ENCODE results near the gene PHF2.

PHF2 gene

GRCh38 chr9:93620881-93621820, 44.8 kb downstream of the PHF2 start:
- Histone ChIP-seq H4K20me1 (ENCODE audit: insufficient read depth, low read length) (no peaks in the 10 kb centered on the region), H3K36me3 (replicated peaks; ENCODE audit: insufficient read depth, low read length) (no peaks in the 10 kb centered on the region), H3K27ac (ENCODE audit: low read length) (no peak overlapping the region), H3K79me2 (ENCODE audit: low read length) (peaks cover 21% of the 10 kb centered on the region; the same call in 1 of the 2 replicates), H3K27me3 (replicated peaks; ENCODE audit: insufficient read depth, low read length) (no peaks in the 10 kb centered on the region), H3K4me3 (ENCODE audit: low read length) (no peak overlapping the region), H3K9ac (ENCODE audit: low read length) (no peak overlapping the region), H3K9me3 (replicated peaks; ENCODE audit: insufficient read depth, low read length) (no peaks in the 10 kb centered on the region), H3K4me1 (ENCODE audit: low read length) (no peaks in the 10 kb centered on the region), H2AFZ (ENCODE audit: low read length) (no peak overlapping the region), H3F3A (ENCODE audit: insufficient read depth, low read length) (no peaks in the 10 kb centered on the region), H3K9me2 (replicated peaks; ENCODE audit: insufficient read depth, low read length) (no peaks in the 10 kb centered on the region), H3K4me2 (ENCODE audit: low read depth, low read length) (no peak overlapping the region)
- no peak for DNase-seq
- TF ChIP-seq EZH2phosphoT487 (IDR thresholded peaks at IDR 0.05; ENCODE audit: low read length) (no peak), CTCF (IDR thresholded peaks at IDR 0.05; ENCODE audit: low read length) (no peak), EZH2 (optimal IDR thresholded peaks at IDR 0.05; ENCODE audit: low read depth, low read length) (no peak)

DNA sequence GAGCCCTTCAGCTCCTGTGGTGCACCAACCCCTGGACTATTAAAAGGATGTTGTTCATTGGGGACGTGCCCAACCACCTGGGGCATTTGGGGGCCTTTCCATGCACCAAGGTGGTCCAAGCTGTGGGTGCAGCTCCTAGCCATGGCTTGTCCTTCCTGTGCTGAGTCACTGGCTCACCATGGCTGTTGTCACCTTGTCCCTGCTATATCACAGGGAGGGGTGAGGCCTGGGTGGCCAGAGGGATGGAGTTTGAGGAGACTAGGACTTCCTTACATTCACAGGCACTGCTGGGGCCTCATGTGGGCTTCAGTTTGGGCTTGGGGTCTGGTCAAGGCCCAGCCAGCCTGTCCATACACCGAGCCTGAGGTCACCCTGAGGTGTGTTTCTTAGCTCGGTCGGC, 45.5 kb downstream of the PHF2 start:
- H3K4me1 ChIP-seq (ENCODE audit: low read length), result no peaks in the 10 kb centered on the region
- H3K27me3 ChIP-seq (replicated peaks; ENCODE audit: insufficient read depth, low read length), result no peaks in the 10 kb centered on the region
- no peak overlapping the region for H3K4me2 ChIP-seq (ENCODE audit: low read depth, low read length)
- no peak for DNase-seq
- no peaks in the 10 kb centered on the region for H3K9me2 ChIP-seq (replicated peaks; ENCODE audit: insufficient read depth, low read length)
- H3K27ac ChIP-seq (ENCODE audit: low read length), result no peak overlapping the region
- peaks cover 21% of the 10 kb centered on the region; the same call in 1 of the 2 replicates for H3K79me2 ChIP-seq (ENCODE audit: low read length)
- H3K9me3 ChIP-seq (replicated peaks; ENCODE audit: insufficient read depth, low read length), result no peaks in the 10 kb centered on the region
- no peak overlapping the region for H3K9ac ChIP-seq (ENCODE audit: low read length)
- H3F3A ChIP-seq (ENCODE audit: insufficient read depth, low read length), result no peaks in the 10 kb centered on the region
- no peaks in the 10 kb centered on the region for H4K20me1 ChIP-seq (ENCODE audit: insufficient read depth, low read length)
- no peaks in the 10 kb centered on the region for H3K36me3 ChIP-seq (replicated peaks; ENCODE audit: insufficient read depth, low read length)
- no peak for TF ChIP-seq EZH2 (optimal IDR thresholded peaks at IDR 0.05; ENCODE audit: low read depth, low read length)
- TF ChIP-seq CTCF (IDR thresholded peaks at IDR 0.05; ENCODE audit: low read length), result no peak
- TF ChIP-seq EZH2phosphoT487 (IDR thresholded peaks at IDR 0.05; ENCODE audit: low read length), result no peak
- H3K4me3 ChIP-seq (ENCODE audit: low read length), result no peak overlapping the region
- no peak overlapping the region for H2AFZ ChIP-seq (ENCODE audit: low read length)

DNA sequence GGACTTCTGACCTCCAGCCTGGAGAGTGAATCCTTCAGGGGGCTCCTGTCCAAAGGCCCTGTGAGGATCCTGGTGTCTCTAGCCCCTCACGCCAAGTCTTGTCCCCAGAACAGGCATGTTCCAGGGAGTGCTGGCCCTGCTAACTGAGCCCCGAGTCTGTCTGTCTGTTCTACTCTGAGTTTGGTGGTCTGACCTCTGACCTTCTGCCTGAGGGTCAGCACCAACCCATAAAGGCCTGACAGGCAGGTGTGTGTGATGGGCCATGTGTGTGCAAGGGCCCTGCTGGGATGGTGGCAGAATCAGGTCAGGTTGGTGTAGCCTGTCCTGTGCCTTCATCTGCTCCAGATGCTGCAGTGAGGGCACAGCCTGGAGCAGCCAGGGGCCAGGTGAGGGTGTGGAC, 46.3 kb downstream of the PHF2 start:
- no peak for TF ChIP-seq CTCF (IDR thresholded peaks at IDR 0.05; ENCODE audit: low read length)
- no peak for TF ChIP-seq EZH2phosphoT487 (IDR thresholded peaks at IDR 0.05; ENCODE audit: low read length)
- TF ChIP-seq EZH2 (optimal IDR thresholded peaks at IDR 0.05; ENCODE audit: low read depth, low read length), result no peak
- H3K27me3 ChIP-seq (replicated peaks; ENCODE audit: insufficient read depth, low read length), result no peaks in the 10 kb centered on the region
- no peaks in the 10 kb centered on the region for H4K20me1 ChIP-seq (ENCODE audit: insufficient read depth, low read length)
- H2AFZ ChIP-seq (ENCODE audit: low read length), result no peak overlapping the region
- H3K36me3 ChIP-seq (replicated peaks; ENCODE audit: insufficient read depth, low read length), result no peaks in the 10 kb centered on the region
- no peak overlapping the region for H3K27ac ChIP-seq (ENCODE audit: low read length)
- peaks cover 21% of the 10 kb centered on the region; the same call in 1 of the 2 replicates for H3K79me2 ChIP-seq (ENCODE audit: low read length)
- DNase-seq, result no peak
- no peaks in the 10 kb centered on the region for H3K9me2 ChIP-seq (replicated peaks; ENCODE audit: insufficient read depth, low read length)
- no peaks in the 10 kb centered on the region for H3K9me3 ChIP-seq (replicated peaks; ENCODE audit: insufficient read depth, low read length)
- H3F3A ChIP-seq (ENCODE audit: insufficient read depth, low read length), result no peaks in the 10 kb centered on the region
- H3K9ac ChIP-seq (ENCODE audit: low read length), result no peak overlapping the region
- no peak overlapping the region for H3K4me3 ChIP-seq (ENCODE audit: low read length)
- H3K4me2 ChIP-seq (ENCODE audit: low read depth, low read length), result no peak overlapping the region
- H3K4me1 ChIP-seq (ENCODE audit: low read length), result no peaks in the 10 kb centered on the region
